Endothelial cell of umbilical vein (primary cell): ENCODE measurements around the gene OR51E2. TPM values are rescaled to one million over a fixed set of nuclear protein-coding genes. Genes with fewer than 3 reads are reported as not detected.

Experiments used
- BruUV-seq: library from RNA; stranded (reverse); fragments of 400-500 nt; replicated peaks from 2 replicates; lab custom pipeline; 2021; lab: Mats Ljungman, UMichigan
- CTCF ChIA-PET: fragments of 300-600, 350-600 bp; sonication (Branson Sonifier 250); formaldehyde crosslinking; loops from one replicate; lab custom pipeline; 2021; ENCODE audit warnings: antibody characterized with exemption, inconsistent platforms; lab: Charles Lee
- POLR2A ChIA-PET: fragments of 300-600, 350-600 bp; sonication (Branson Sonifier 250); formaldehyde crosslinking; loops from one replicate; lab custom pipeline; 2021; ENCODE audit warnings: antibody characterized with exemption, inconsistent platforms; lab: Charles Lee
- DNase-seq: peaks from one replicate; pipeline ENCODE4 v3.0.0-alpha.2; 2011; ENCODE audit warnings: low read depth, low spot score
- FAIRE-seq: peaks from 2 replicates; lab custom pipeline; 2011; peaks lifted over from hg19 to GRCh38; lab: Jason Lieb, UNC
- H2AFZ ChIP-seq: 2 replicates; pipeline ENCODE4 v1.6.0; 2012; ENCODE audit warnings: low read depth, low read length, control low read depth, inconsistent platforms
- H3K27ac ChIP-seq: 2 replicates; pipeline ENCODE4 v1.5.1; 2011; ENCODE audit warnings: low read depth, mild to moderate bottlenecking, control low read depth, low read length, moderate library complexity; ENCODE audit not compliant: insufficient read depth
- H3K27me3 ChIP-seq, 2 experiments: 2 replicates each; pipeline versions ENCODE4 v1.6.0 to v1.6.1; 2011; ENCODE audit warnings: low read length in 2 of 2, mixed read lengths in 1 of 2; ENCODE audit not compliant: control insufficient read depth in 2 of 2, insufficient read depth in 2 of 2
- H3K36me3 ChIP-seq, 2 experiments: 2 replicates in 1 of 2; 3 replicates in 1 of 2; pipeline ENCODE4 v1.5.1; 2011; ENCODE audit warnings: low read length in 2 of 2, mild to moderate bottlenecking in 1 of 2, moderate library complexity in 1 of 2; ENCODE audit not compliant: control insufficient read depth in 2 of 2, insufficient read depth in 2 of 2; ENCODE audit errors: extremely low read depth in 1 of 2
- H3K4me1 ChIP-seq: 3 replicates; pipeline ENCODE4 v1.5.1; 2011; ENCODE audit warnings: mild to moderate bottlenecking, low read length; ENCODE audit not compliant: control insufficient read depth, insufficient read depth; ENCODE audit errors: extremely low read depth
- H3K4me2 ChIP-seq: 2 replicates; pipeline ENCODE4 v1.6.1; 2011; ENCODE audit warnings: low read length, control low read depth, mixed read lengths; ENCODE audit not compliant: insufficient read depth
- H3K4me3 ChIP-seq, 3 experiments: fragments of 200-600 bp in 1 of 3; sonication (generic), shearing (Covaris generic) in 1 of 3; replicated peaks in 1 of 3; 2 replicates each; pipeline ENCODE4 v1.5.1; 2011 to 2016; ENCODE audit warnings: control low read depth in 3 of 3, low read length in 3 of 3, mild to moderate bottlenecking in 2 of 3, inconsistent platforms in 1 of 3, low read depth in 1 of 3, moderate library complexity in 1 of 3; ENCODE audit not compliant: insufficient read depth in 1 of 3
- H3K79me2 ChIP-seq: 2 replicates; pipeline ENCODE4 v1.6.0; 2012; ENCODE audit warnings: low read length, inconsistent platforms; ENCODE audit not compliant: control insufficient read depth, insufficient read depth
- H3K9ac ChIP-seq: replicated peaks from 2 replicates; pipeline ENCODE3; 2011; ENCODE audit warnings: low read length, control low read depth; ENCODE audit not compliant: insufficient read depth; ENCODE audit errors: extremely low read depth
- H3K9me1 ChIP-seq: replicated peaks from 3 replicates; pipeline ENCODE4 v1.6.0; 2011; ENCODE audit warnings: mild to moderate bottlenecking, low read length; ENCODE audit not compliant: control insufficient read depth, insufficient read depth; ENCODE audit errors: extremely low read depth
- H3K9me3 ChIP-seq: replicated peaks from 2 replicates; pipeline ENCODE4 v1.5.1; 2012; ENCODE audit warnings: low read length, inconsistent platforms; ENCODE audit not compliant: control insufficient read depth, insufficient read depth
- H4K20me1 ChIP-seq: replicated peaks from 2 replicates; pipeline ENCODE3; 2011; ENCODE audit warnings: mild to moderate bottlenecking, low read length; ENCODE audit not compliant: control insufficient read depth, insufficient read depth; ENCODE audit errors: extremely low read depth
- CTCF ChIP-seq, 2 donors: IDR thresholded peaks; 1 replicate in 1 of 2; 2 replicates in 1 of 2; pipeline ENCODE4 v1.5.1; 2011; ENCODE audit warnings: low read length in 2 of 2, mild to moderate bottlenecking in 2 of 2, moderate library complexity in 2 of 2, control low read depth in 1 of 2, inconsistent platforms in 1 of 2, low read depth in 1 of 2; ENCODE audit not compliant: insufficient read depth in 1 of 2; ENCODE audit errors: extremely low read depth in 1 of 2
- EZH2 ChIP-seq: IDR thresholded peaks from 2 replicates; pipeline ENCODE4 v1.6.1; 2012; ENCODE audit warnings: borderline replicate concordance, low read depth, mild to moderate bottlenecking, moderate library complexity, low read length, inconsistent platforms; ENCODE audit not compliant: severe bottlenecking
- FOS ChIP-seq: IDR thresholded peaks from 2 replicates; pipeline ENCODE4 v1.6.1; 2011; ENCODE audit warnings: mild to moderate bottlenecking, low read length, moderate library complexity, borderline replicate concordance; ENCODE audit not compliant: insufficient read depth
- GATA2 ChIP-seq: IDR thresholded peaks from 2 replicates; pipeline ENCODE4 v1.7.0; 2011; ENCODE audit warnings: low read depth, mild to moderate bottlenecking, moderate library complexity, mixed read lengths, low read length; ENCODE audit not compliant: insufficient read length, insufficient read depth
- JUN ChIP-seq: IDR thresholded peaks from 2 replicates; pipeline ENCODE4 v1.6.1; 2011; ENCODE audit warnings: borderline replicate concordance, low read depth; ENCODE audit not compliant: insufficient read length, insufficient read depth
- MAX ChIP-seq: IDR thresholded peaks from 2 replicates; pipeline ENCODE4 v1.6.1; 2011; ENCODE audit not compliant: insufficient read depth, insufficient read length
- MYC ChIP-seq: IDR thresholded peaks from one replicate; pipeline ENCODE4 v1.6.1; 2011; ENCODE audit warnings: mild to moderate bottlenecking, low read depth, low read length
- POLR2A ChIP-seq: IDR thresholded peaks from 2 replicates; pipeline ENCODE4 v1.6.1; 2012; ENCODE audit warnings: low read depth, mild to moderate bottlenecking, control low read depth, low read length
- POLR2AphosphoS5 ChIP-seq: IDR thresholded peaks from 2 replicates; pipeline ENCODE4 v1.6.1; 2012; ENCODE audit warnings: low read depth, mild to moderate bottlenecking, control low read depth, low read length, moderate library complexity; ENCODE audit not compliant: insufficient read depth
- dilution Hi-C: fragments of 300-500 bp; cut with MboI; formaldehyde crosslinking; loops from one replicate; pipeline ENCODE4 v1.15.0; 2019; ENCODE audit warnings: low sequenced_read_pairs; ENCODE audit not compliant: extremely low pct_ligation_motif_present
- intact Hi-C: fragments of 100-400 bp; cut with micrococcal nuclease; formaldehyde crosslinking; loops from one replicate; pipeline ENCODE4 v1.10.0; 2022
- polyA plus RNA-seq, 4 experiments: library from polyadenylated mRNA; depleted of rRNA in 3 of 4; stranded (reverse) in 3 of 4; unstranded in 1 of 4; fragments of >200 nt; gene quantifications; 2 replicates each; pipeline versions ENCODE4 v1.2.1 to v1.2.3, GENCODE V29; 2011 to 2012; ENCODE audit warnings: missing spikeins in 1 of 4
- total RNA-seq: library from RNA; stranded (reverse); gene quantifications from 2 replicates; pipeline ENCODE4 v1.2.3, GENCODE V29; 2021

OR51E2 gene
- total and polyA plus RNA-seq, 2 donors (not counting 3 experiments of a cell fraction or from before 2014, with no cell fraction given), result not detected

- dilution Hi-C loops (no loop called here), intact Hi-C loops (no loop called here)
- no peak overlapping the region for H3K4me3 ChIP-seq
- H3K27me3 ChIP-seq, result no peaks in the 10 kb centered on the region
- H3K36me3 ChIP-seq, result no peaks in the 10 kb centered on the region
- ChIA-PET CTCF (no interaction called here), POLR2A (no interaction called here)
- H3K79me2 ChIP-seq, result no peaks in the 10 kb centered on the region
- H2AFZ ChIP-seq, result no peak overlapping the region
- no peak overlapping the region for H3K9ac ChIP-seq
- H3K27ac ChIP-seq, result no peak overlapping the region
- no peaks in the 10 kb centered on the region for H3K9me3 ChIP-seq
- H4K20me1 ChIP-seq, result no peaks in the 10 kb centered on the region
- no peak for DNase-seq
- no TSS peak for BruUV-seq
- H3K9me1 ChIP-seq, result no peaks in the 10 kb centered on the region
- no peak for TF ChIP-seq POLR2AphosphoS5
- TF ChIP-seq MYC, result no peak
- no peak for TF ChIP-seq GATA2
- TF ChIP-seq POLR2A, result no peak
- no peak for TF ChIP-seq CTCF (IDR thresholded peaks at IDR 0.05; ENCODE audit: extremely low read depth in 1 of 2, insufficient read depth in 1 of 2, low read depth in 1 of 2, low read length in 2 of 2)
- no peak for TF ChIP-seq JUN
- TF ChIP-seq EZH2, result no peak
- no peak for TF ChIP-seq FOS
- no peak for TF ChIP-seq MAX
- no peak overlapping the region for H3K4me2 ChIP-seq
- no peaks in the 10 kb centered on the region for H3K4me1 ChIP-seq
- no peak for FAIRE-seq
These were observed 17.3 kb downstream of the OR51E2 start for GRCh38 chr11:4680341-4680740.
